H9 (cell line): ENCODE data around the gene EP300. TPM values are rescaled to one million over a fixed set of nuclear protein-coding genes. Genes with fewer than 3 reads are reported as not detected.
"Not testable (repeated sequence)": the region's sequence is repeated elsewhere in the genome, so short reads cannot be mapped to it uniquely, and the experiment has no call there.

Source experiments
- DNase-seq: peaks from one replicate; pipeline ENCODE4 v3.0.0-alpha.2; 2017
- H2AFZ ChIP-seq: one replicate; pipeline ENCODE4 v1.6.1; 2013; ENCODE audit warnings: mild to moderate bottlenecking, low read length, control low read depth, moderate library complexity
- H2AK5ac ChIP-seq: 2 replicates; pipeline ENCODE4 v1.6.1; 2013; ENCODE audit warnings: low read length, control low read depth, mixed read lengths; ENCODE audit not compliant: insufficient read length
- H2BK120ac ChIP-seq: one replicate; pipeline ENCODE4 v1.6.1; 2013; ENCODE audit warnings: low read depth, mild to moderate bottlenecking, low read length, control low read depth, inconsistent platforms; ENCODE audit not compliant: poor library complexity, severe bottlenecking
- H2BK12ac ChIP-seq: 2 replicates; pipeline ENCODE4 v1.6.1; 2013; ENCODE audit warnings: low read length, control low read depth, mixed read lengths, low read depth; ENCODE audit not compliant: insufficient read length
- H2BK15ac ChIP-seq: 2 replicates; pipeline ENCODE4 v1.6.1; 2013; ENCODE audit warnings: low read depth, low read length, control low read depth
- H2BK20ac ChIP-seq: one replicate; pipeline ENCODE4 v1.6.1; 2013; ENCODE audit warnings: low read depth, mild to moderate bottlenecking, low read length, control low read depth, inconsistent platforms; ENCODE audit not compliant: poor library complexity, severe bottlenecking
- H2BK5ac ChIP-seq: 2 replicates; pipeline ENCODE4 v1.6.1; 2013; ENCODE audit warnings: low read length, control low read depth, mixed read lengths; ENCODE audit not compliant: insufficient read length
- H3K14ac ChIP-seq: 2 replicates; pipeline ENCODE4 v1.6.1; 2013; ENCODE audit warnings: low read length, control low read depth; ENCODE audit not compliant: insufficient read depth
- H3K18ac ChIP-seq: 2 replicates; pipeline ENCODE4 v1.6.1; 2013; ENCODE audit warnings: low read depth, mild to moderate bottlenecking, mixed read lengths, low read length, control low read depth; ENCODE audit not compliant: insufficient read length
- H3K23ac ChIP-seq: 2 replicates; pipeline ENCODE4 v1.6.1; 2013; ENCODE audit warnings: low read length, control low read depth, mixed read lengths, low read depth; ENCODE audit not compliant: insufficient read length
- H3K23me2 ChIP-seq: 2 replicates; pipeline ENCODE4 v1.6.1; 2013; ENCODE audit warnings: low read depth, mild to moderate bottlenecking, mixed read lengths, low read length, control low read depth; ENCODE audit not compliant: insufficient read length, poor library complexity, severe bottlenecking
- H3K27ac ChIP-seq: 2 replicates; pipeline ENCODE4 v1.5.1; 2013; ENCODE audit warnings: low read length, control low read depth, mixed read lengths, low read depth; ENCODE audit not compliant: insufficient read length
- H3K27me3 ChIP-seq: 2 replicates; pipeline ENCODE4 v1.6.1; 2013; ENCODE audit warnings: low read length, control low read depth, inconsistent platforms; ENCODE audit not compliant: insufficient read depth
- H3K4ac ChIP-seq: 2 replicates; pipeline ENCODE4 v1.6.1; 2013; ENCODE audit warnings: low read depth, mild to moderate bottlenecking, control low read depth, inconsistent platforms, low read length, moderate library complexity
- H3K4me1 ChIP-seq: 2 replicates; pipeline ENCODE4 v1.6.1; 2013; ENCODE audit warnings: low read length, control low read depth, inconsistent platforms; ENCODE audit not compliant: insufficient read depth
- H3K4me2 ChIP-seq: 2 replicates; pipeline ENCODE4 v1.6.1; 2013; ENCODE audit warnings: low read length, control low read depth, mixed read lengths; ENCODE audit not compliant: insufficient read length, insufficient read depth
- H3K56ac ChIP-seq: 2 replicates; pipeline ENCODE4 v1.6.1; 2013; ENCODE audit warnings: low read depth, mild to moderate bottlenecking, mixed read lengths, low read length, control low read depth; ENCODE audit not compliant: insufficient read length
- H3K79me1 ChIP-seq: 2 replicates; pipeline ENCODE4 v1.6.1; 2013; ENCODE audit warnings: low read depth, mild to moderate bottlenecking, moderate library complexity, low read length, control low read depth, inconsistent platforms; ENCODE audit not compliant: insufficient read depth, poor library complexity, severe bottlenecking
- H3K79me2 ChIP-seq: 2 replicates; pipeline ENCODE4 v1.6.1; 2013; ENCODE audit warnings: low read length, control low read depth, inconsistent platforms; ENCODE audit not compliant: insufficient read depth
- H3K9ac ChIP-seq: 2 replicates; pipeline ENCODE4 v1.6.1; 2013; ENCODE audit warnings: low read length, control low read depth, mixed read lengths; ENCODE audit not compliant: insufficient read length; ENCODE audit errors: extremely low read depth
- H3K9me3 ChIP-seq: one replicate; pipeline ENCODE4 v1.6.1; 2013; ENCODE audit warnings: low read depth, low read length, inconsistent platforms; ENCODE audit not compliant: control insufficient read depth
- H3T11ph ChIP-seq: one replicate; pipeline ENCODE4 v1.6.1; 2013; ENCODE audit warnings: mild to moderate bottlenecking, low read length, control low read depth, inconsistent platforms
- H4K20me1 ChIP-seq: one replicate; pipeline ENCODE4 v1.6.1; 2013; ENCODE audit not compliant: control insufficient read depth, insufficient read length, insufficient read depth
- H4K5ac ChIP-seq: 2 replicates; pipeline ENCODE4 v1.6.1; 2013; ENCODE audit warnings: low read depth, mild to moderate bottlenecking, mixed read lengths, low read length, control low read depth; ENCODE audit not compliant: insufficient read length
- H4K8ac ChIP-seq: replicated peaks from 2 replicates; pipeline ENCODE4 v1.6.1; 2013; ENCODE audit warnings: low read length, control low read depth, mixed read lengths, low read depth; ENCODE audit not compliant: insufficient read length
- H4K91ac ChIP-seq: 2 replicates; pipeline ENCODE4 v1.6.1; 2013; ENCODE audit warnings: low read depth, mild to moderate bottlenecking, moderate library complexity, mixed read lengths, low read length, control low read depth; ENCODE audit not compliant: insufficient read length
- H3K27ac Mint-ChIP-seq, 3 experiments: 2 replicates in 2 of 3; 3 replicates in 1 of 3; pipeline ENCODE4 v1.8.0; 2020 to 2021; ENCODE audit warnings: mixed read lengths in 3 of 3, mild to moderate bottlenecking in 1 of 3, moderate library complexity in 1 of 3
- H3K27me3 Mint-ChIP-seq: 2 replicates; pipeline ENCODE4 v1.8.0; 2021; ENCODE audit warnings: low read depth, mild to moderate bottlenecking, moderate library complexity, mixed read lengths
- H3K36me3 Mint-ChIP-seq, 3 experiments: 2 replicates in 2 of 3; 3 replicates in 1 of 3; pipeline ENCODE4 v1.8.0; 2020 to 2021; ENCODE audit warnings: low read depth in 3 of 3, mixed read lengths in 3 of 3; ENCODE audit not compliant: insufficient read depth in 1 of 3
- H3K4me1 Mint-ChIP-seq, 2 experiments: 2 replicates each; pipeline ENCODE4 v1.8.0; 2020; ENCODE audit warnings: mixed read lengths in 2 of 2
- H3K4me3 Mint-ChIP-seq, 2 experiments: 2 replicates in 1 of 2; 3 replicates in 1 of 2; pipeline ENCODE4 v1.8.0; 2020 to 2021; ENCODE audit warnings: mild to moderate bottlenecking in 2 of 2, mixed read lengths in 2 of 2, moderate library complexity in 1 of 2
- H3K9me3 Mint-ChIP-seq, 2 experiments: 2 replicates in 1 of 2; 3 replicates in 1 of 2; pipeline ENCODE4 v1.8.0; 2020; ENCODE audit warnings: mild to moderate bottlenecking in 2 of 2, mixed read lengths in 2 of 2, moderate library complexity in 1 of 2
- WGBS: extraction: QIAGEN DNeasy Blood & Tissue Kit; methylation state at CpG from one replicate; pipeline ENCODE4 v1.1.7; 2013; ENCODE audit warnings: missing lambda C conversion rate, low lambda C conversion rate, mixed read lengths; ENCODE audit not compliant: insufficient read length; ENCODE audit errors: extremely low coverage; 5-methylcytosine and 5-hydroxymethylcytosine counted together
- total RNA-seq: library from RNA; stranded (reverse); gene quantifications from 2 replicates; pipeline ENCODE4 v1.2.1, GENCODE V29; 2021
- TF ChIP-seq, protein P1 (sequence below): fragments of 200-600 bp; sonication (generic); conservative IDR thresholded peaks from 3 replicates; pipeline ENCODE4 v1.8.0; 2021; ENCODE audit warnings: antibody characterized with exemption, mild to moderate bottlenecking

Gene EP300
- total RNA-seq, 1 experiment from 2014 or later = 136 TPM

DNA sequence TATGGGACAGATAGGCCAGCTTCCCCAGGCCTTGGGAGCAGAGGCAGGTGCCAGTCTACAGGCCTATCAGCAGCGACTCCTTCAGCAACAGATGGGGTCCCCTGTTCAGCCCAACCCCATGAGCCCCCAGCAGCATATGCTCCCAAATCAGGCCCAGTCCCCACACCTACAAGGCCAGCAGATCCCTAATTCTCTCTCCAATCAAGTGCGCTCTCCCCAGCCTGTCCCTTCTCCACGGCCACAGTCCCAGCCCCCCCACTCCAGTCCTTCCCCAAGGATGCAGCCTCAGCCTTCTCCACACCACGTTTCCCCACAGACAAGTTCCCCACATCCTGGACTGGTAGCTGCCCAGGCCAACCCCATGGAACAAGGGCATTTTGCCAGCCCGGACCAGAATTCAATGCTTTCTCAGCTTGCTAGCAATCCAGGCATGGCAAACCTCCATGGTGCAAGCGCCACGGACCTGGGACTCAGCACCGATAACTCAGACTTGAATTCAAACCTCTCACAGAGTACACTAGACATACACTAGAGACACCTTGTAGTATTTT lies 86.1 kb downstream of the EP300 start:
- TF ChIP-seq, protein P1, sequence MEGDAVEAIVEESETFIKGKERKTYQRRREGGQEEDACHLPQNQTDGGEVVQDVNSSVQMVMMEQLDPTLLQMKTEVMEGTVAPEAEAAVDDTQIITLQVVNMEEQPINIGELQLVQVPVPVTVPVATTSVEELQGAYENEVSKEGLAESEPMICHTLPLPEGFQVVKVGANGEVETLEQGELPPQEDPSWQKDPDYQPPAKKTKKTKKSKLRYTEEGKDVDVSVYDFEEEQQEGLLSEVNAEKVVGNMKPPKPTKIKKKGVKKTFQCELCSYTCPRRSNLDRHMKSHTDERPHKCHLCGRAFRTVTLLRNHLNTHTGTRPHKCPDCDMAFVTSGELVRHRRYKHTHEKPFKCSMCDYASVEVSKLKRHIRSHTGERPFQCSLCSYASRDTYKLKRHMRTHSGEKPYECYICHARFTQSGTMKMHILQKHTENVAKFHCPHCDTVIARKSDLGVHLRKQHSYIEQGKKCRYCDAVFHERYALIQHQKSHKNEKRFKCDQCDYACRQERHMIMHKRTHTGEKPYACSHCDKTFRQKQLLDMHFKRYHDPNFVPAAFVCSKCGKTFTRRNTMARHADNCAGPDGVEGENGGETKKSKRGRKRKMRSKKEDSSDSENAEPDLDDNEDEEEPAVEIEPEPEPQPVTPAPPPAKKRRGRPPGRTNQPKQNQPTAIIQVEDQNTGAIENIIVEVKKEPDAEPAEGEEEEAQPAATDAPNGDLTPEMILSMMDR = no peak
- no CpG with 5 or more reads among the region's 8 CpGs for WGBS
- H2BK12ac ChIP-seq = no peak overlapping the region
- no peak overlapping the region for H2BK20ac ChIP-seq
- H3K79me1 ChIP-seq = no peaks in the 10 kb centered on the region
- H4K8ac ChIP-seq = no peak overlapping the region
- H3K4me1 Mint-ChIP-seq = peaks cover 4 to 13% of the 10 kb centered on the region in 2 experiments; a peak in 3 of 4 replicates
- no peak for DNase-seq
- H3K14ac ChIP-seq = no peak overlapping the region
- no peak overlapping the region for H3K27ac ChIP-seq
- H4K20me1 ChIP-seq = no peaks in the 10 kb centered on the region
- peaks cover 2% of the 10 kb centered on the region; the same call in 1 of the 2 replicates for H3K27me3 Mint-ChIP-seq
- no peak overlapping the region for H3K56ac ChIP-seq
- no peak overlapping the region for H3K4me3 Mint-ChIP-seq
- H2AK5ac ChIP-seq = no peak overlapping the region
- no peaks in the 10 kb centered on the region for H3K9me3 ChIP-seq
- H3K27me3 ChIP-seq = no peaks in the 10 kb centered on the region
- no peak overlapping the region for H2BK15ac ChIP-seq
- no peak overlapping the region for H4K5ac ChIP-seq
- peak overlapping the region in 2 of 3 experiments; percentile 67 to 92; a peak in 3 of 7 replicates for H3K27ac Mint-ChIP-seq
- H3K23me2 ChIP-seq = no peaks in the 10 kb centered on the region
- H3K79me2 ChIP-seq = no peaks in the 10 kb centered on the region
- H3K9me3 Mint-ChIP-seq = no peaks in the 10 kb centered on the region
- no peak overlapping the region for H3K4ac ChIP-seq
- peaks cover 41 to 72% (median 67%) of the 10 kb centered on the region in 3 experiments; a peak in 6 of 7 replicates for H3K36me3 Mint-ChIP-seq
- no peak overlapping the region for H2BK5ac ChIP-seq
- no peak overlapping the region for H3K9ac ChIP-seq
- H3T11ph ChIP-seq = no peak overlapping the region
- H4K91ac ChIP-seq = no peak overlapping the region
- no peak overlapping the region for H2BK120ac ChIP-seq
- H3K4me1 ChIP-seq = peaks cover 3% of the 10 kb centered on the region; the same call in 1 of the 2 replicates
- no peak overlapping the region for H3K18ac ChIP-seq
- no peak overlapping the region for H3K4me2 ChIP-seq
- no peak overlapping the region for H3K23ac ChIP-seq
- H2AFZ ChIP-seq = no peak overlapping the region

DNA sequence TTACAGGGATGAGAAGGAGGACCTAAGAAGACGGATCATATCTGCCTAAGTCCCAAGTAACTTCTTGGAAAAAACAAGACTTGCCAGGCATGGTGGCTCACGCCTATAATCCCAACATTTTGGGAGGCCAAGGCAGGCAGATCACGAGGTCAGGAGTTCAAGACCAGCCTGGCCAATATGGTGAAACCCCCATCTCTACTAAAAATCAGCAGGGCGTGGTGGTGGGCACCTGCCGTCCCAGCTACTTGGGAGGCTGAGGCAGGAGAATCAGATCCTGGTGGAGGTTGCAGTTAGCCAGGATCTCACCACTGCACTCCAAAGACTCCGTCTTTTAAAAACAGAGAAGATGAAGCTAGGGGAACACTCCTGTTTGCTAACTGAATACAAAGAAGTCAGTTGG lies 88.0 kb downstream of the EP300 start:
- H3K27me3 Mint-ChIP-seq, H4K5ac ChIP-seq, H2AK5ac ChIP-seq, H2BK12ac ChIP-seq, H3K4me1 ChIP-seq, H2BK5ac ChIP-seq, H3K23ac ChIP-seq, DNase-seq, H3T11ph ChIP-seq, H3K23me2 ChIP-seq, H3K9me3 Mint-ChIP-seq, H3K27ac ChIP-seq, H2BK15ac ChIP-seq, H3K9ac ChIP-seq, H3K14ac ChIP-seq, H2BK20ac ChIP-seq, H3K4me2 ChIP-seq, H3K4ac ChIP-seq, H3K9me3 ChIP-seq, H3K18ac ChIP-seq, H4K8ac ChIP-seq, H3K27me3 ChIP-seq, H2BK120ac ChIP-seq, H3K79me1 ChIP-seq, H3K79me2 ChIP-seq, H3K4me3 Mint-ChIP-seq, H3K56ac ChIP-seq, H4K91ac ChIP-seq, H4K20me1 ChIP-seq, H2AFZ ChIP-seq: not testable (repeated sequence)
- Mint-ChIP-seq H3K36me3 (peaks cover 31 to 54% (median 50%) of the 10 kb centered on the region in 3 experiments; a peak in 6 of 7 replicates), H3K4me1 (peaks cover 9 to 17% of the 10 kb centered on the region in 2 experiments), H3K27ac (peak overlapping the region in 1 of 3 experiments; percentile 43; a peak in 1 of 7 replicates)
- WGBS = no CpG with 5 or more reads among the region's 6 CpGs
